Liver (tissue), 9 donors: ENCODE measurements around the gene C12orf60. TPM values are rescaled to one million over a fixed set of nuclear protein-coding genes. Genes with fewer than 3 reads are reported as not detected.
A peak's percentile ranks its signal among the peaks of the same experiment; 100 is the strongest.

Experiments
- DNase-seq: peaks from one replicate; pipeline ENCODE4 v3.0.0-alpha.2; 2017; ENCODE audit warnings: low spot score
- H3K27ac ChIP-seq, 2 donors: one replicate each; pipeline ENCODE4 v1.7.0; 2013; ENCODE audit warnings: inconsistent platforms in 2 of 2, low read length in 2 of 2, control low read depth in 1 of 2, low read depth in 1 of 2, mild to moderate bottlenecking in 1 of 2
- H3K27me3 ChIP-seq, 4 donors: one replicate each; pipeline versions ENCODE4 v1.6.1 to v1.7.0; 2013; ENCODE audit warnings: low read length in 3 of 4, inconsistent platforms in 1 of 4, mild to moderate bottlenecking in 1 of 4, moderate library complexity in 1 of 4; ENCODE audit not compliant: control insufficient read depth in 4 of 4, insufficient read depth in 4 of 4
- H3K36me3 ChIP-seq, 4 donors: one replicate each; pipeline versions ENCODE4 v1.6.1 to v1.7.0; 2013; ENCODE audit warnings: low read length in 3 of 4, mild to moderate bottlenecking in 3 of 4, low read depth in 1 of 4, moderate library complexity in 1 of 4; ENCODE audit not compliant: control insufficient read depth in 4 of 4, insufficient read depth in 3 of 4
- H3K4me1 ChIP-seq, 4 donors: one replicate each; pipeline versions ENCODE4 v1.6.1 to v1.7.0; 2013; ENCODE audit warnings: low read length in 3 of 4, mild to moderate bottlenecking in 3 of 4, moderate library complexity in 1 of 4; ENCODE audit not compliant: control insufficient read depth in 4 of 4, insufficient read depth in 4 of 4
- H3K4me3 ChIP-seq, 3 donors: one replicate each; pipeline versions ENCODE4 v1.6.1 to v1.7.0; 2013; ENCODE audit warnings: low read length in 3 of 3, control low read depth in 1 of 3, low read depth in 1 of 3, mild to moderate bottlenecking in 1 of 3
- H3K9ac ChIP-seq, 2 donors: one replicate each; pipeline ENCODE4 v1.7.0; 2013; ENCODE audit warnings: low read length in 2 of 2, mild to moderate bottlenecking in 2 of 2, moderate library complexity in 2 of 2, control low read depth in 1 of 2, low read depth in 1 of 2
- H3K9me3 ChIP-seq, 4 donors: one replicate each; pipeline versions ENCODE4 v1.6.1 to v1.7.0; 2013; ENCODE audit warnings: low read length in 3 of 4; ENCODE audit not compliant: control insufficient read depth in 4 of 4
- ATF3 ChIP-seq: IDR thresholded peaks from 2 replicates; pipeline ENCODE4 v1.6.1; 2016; ENCODE audit warnings: antibody characterized with exemption
- CTCF ChIP-seq: fragments of 150-350 bp; IDR thresholded peaks from 2 replicates; pipeline ENCODE4 v1.5.1; 2017; ENCODE audit warnings: improper control_type of control experiment, low read depth, low read length; ENCODE audit not compliant: missing input control
- EGR1 ChIP-seq, 2 donors: IDR thresholded peaks; 2 replicates each; pipeline ENCODE4 v1.6.1; 2016 to 2018; ENCODE audit warnings: antibody characterized with exemption in 2 of 2, low read depth in 2 of 2
- FOXA1 ChIP-seq: IDR thresholded peaks from 2 replicates; pipeline ENCODE4 v1.6.1; 2016; ENCODE audit warnings: antibody characterized with exemption
- HNF4G ChIP-seq: IDR thresholded peaks from 2 replicates; pipeline ENCODE4 v1.6.1; 2016; ENCODE audit warnings: antibody characterized with exemption
- MAX ChIP-seq: IDR thresholded peaks from 2 replicates; pipeline ENCODE4 v1.6.1; 2016; ENCODE audit warnings: antibody characterized with exemption
- NR2F2 ChIP-seq: IDR thresholded peaks from 2 replicates; pipeline ENCODE4 v1.6.1; 2016; ENCODE audit warnings: antibody characterized with exemption
- RAD21 ChIP-seq, 2 donors: IDR thresholded peaks; 2 replicates each; pipeline ENCODE4 v1.6.1; 2016; ENCODE audit warnings: antibody characterized with exemption in 2 of 2, mild to moderate bottlenecking in 2 of 2
- REST ChIP-seq: IDR thresholded peaks from 2 replicates; pipeline ENCODE4 v1.6.1; 2016; ENCODE audit warnings: antibody characterized with exemption, mild to moderate bottlenecking
- SP1 ChIP-seq: IDR thresholded peaks from 2 replicates; pipeline ENCODE4 v1.6.1; 2018; ENCODE audit warnings: antibody characterized with exemption, mild to moderate bottlenecking
- TAF1 ChIP-seq: conservative IDR thresholded peaks from 2 replicates; pipeline ENCODE4 v1.6.1; 2016; ENCODE audit warnings: antibody characterized with exemption, mild to moderate bottlenecking
- YY1 ChIP-seq: IDR thresholded peaks from 2 replicates; pipeline ENCODE4 v1.6.1; 2016; ENCODE audit warnings: antibody characterized with exemption, mild to moderate bottlenecking
- ZBTB33 ChIP-seq: IDR thresholded peaks from 2 replicates; pipeline ENCODE4 v1.6.1; 2016; ENCODE audit warnings: antibody characterized with exemption
- WGBS: extraction: QIAGEN DNeasy Blood & Tissue Kit; methylation state at CpG from one replicate; pipeline ENCODE4 v1.1.7; 2013; 5-methylcytosine and 5-hydroxymethylcytosine counted together
- polyA plus RNA-seq, 2 donors: library from polyadenylated mRNA; stranded (reverse) in 1 of 2; unstranded in 1 of 2; fragments of 200-250 nt in 1 of 2; fragments of >200 nt in 1 of 2; fragmentation: Nextera tagmentation in 1 of 2; extraction: Ambion mirVana in 1 of 2; gene quantifications; one replicate each; pipeline versions ENCODE4 v1.2.1 to v1.2.3, GENCODE V29; 2013 to 2015
- total RNA-seq, 2 donors: library from RNA; depleted of rRNA; stranded (reverse); fragments of >200 nt; gene quantifications; one replicate each; pipeline ENCODE4 v1.2.3, GENCODE V29; 2014
- donor health status: healthy.
- donor health status: healthy.
- donor health status: healthy.
- donor health status: healthy.
- donor health status: healthy.

Gene C12orf60
- total and polyA plus RNA-seq, 4 donors, result 0.50 to 1.9 (median 1.0) TPM

GRCh38 chr12:14802247-14802646 is 1.2 kb upstream of the C12orf60 start:
- H3K9me3 ChIP-seq, result no peaks in the 10 kb centered on the region
- no peak for TF ChIP-seq SP1
- TF ChIP-seq RAD21 (IDR thresholded peaks at IDR 0.05), result no peak
- no peak for TF ChIP-seq EGR1 (IDR thresholded peaks at IDR 0.05; ENCODE audit: low read depth in 2 of 2)
- no peak for TF ChIP-seq REST
- no peak for TF ChIP-seq MAX
- TF ChIP-seq FOXA1, result no peak
- no peak for TF ChIP-seq ATF3
- TF ChIP-seq ZBTB33, result no peak
- TF ChIP-seq NR2F2, result no peak
- TF ChIP-seq HNF4G, result no peak
- TF ChIP-seq CTCF, result no peak
- TF ChIP-seq YY1, result no peak
- TF ChIP-seq TAF1, result no peak
- H3K36me3 ChIP-seq, result peaks cover 4 to 21% (median 15%) of the 10 kb centered on the region in 4 donors
- no peaks in the 10 kb centered on the region for H3K27me3 ChIP-seq
- peak overlapping the region in 1 of 2 donors; percentile 57 for H3K9ac ChIP-seq
- no peak for DNase-seq
- H3K4me1 ChIP-seq, result peaks cover 4 to 21% (median 11%) of the 10 kb centered on the region in 4 donors
- peak overlapping the region in 2 of 3 donors; percentile 84 to 88 for H3K4me3 ChIP-seq
- H3K27ac ChIP-seq, result no peak overlapping the region
- 75% methylated on average over 4 of the region's 4 CpGs for WGBS

- no peaks in the 10 kb centered on the region for H3K9me3 ChIP-seq
- H3K9ac ChIP-seq, result peak overlapping the region; percentile 57 to 76
- H3K4me1 ChIP-seq, result peaks cover 4 to 21% (median 11%) of the 10 kb centered on the region in 4 donors
- peak overlapping the region; percentile 84 to 94 (median 88) for H3K4me3 ChIP-seq
- WGBS, result under 1% methylated on average over 7 of the region's 7 CpGs
- no peak for DNase-seq
- H3K27me3 ChIP-seq, result no peaks in the 10 kb centered on the region
- no peak for TF ChIP-seq ATF3
- TF ChIP-seq YY1, result no peak
- no peak for TF ChIP-seq EGR1 (IDR thresholded peaks at IDR 0.05; ENCODE audit: low read depth in 2 of 2)
- TF ChIP-seq CTCF, result no peak
- TF ChIP-seq NR2F2, result no peak
- peak overlapping the region; percentile 80 to 85 for H3K27ac ChIP-seq
- H3K36me3 ChIP-seq, result peaks cover 2 to 17% (median 12%) of the 10 kb centered on the region in 4 donors
These were observed 804 bp upstream of the C12orf60 start for GRCh38 chr12:14802721-14803010.
